ENCODE data around the gene UBTF.
A peak's percentile ranks its signal among the peaks of the same experiment; 100 is the strongest.
"Not testable (repeated sequence)": the region's sequence is repeated elsewhere in the genome, so short reads cannot be mapped to it uniquely, and the experiment has no call there.

The UBTF gene

GRCh38 chr17:44241106-44241624 is 21.7 kb upstream of the UBTF start:
- DNase-seq = no peak

- DNase-seq = not testable (repeated sequence)
Observed at GRCh38 chr17:44237886-44238285, 18.4 kb upstream of the UBTF start.

- no peak for DNase-seq
Observed at GRCh38 chr17:44236444-44236991, 17.0 kb upstream of the UBTF start.

GRCh38 chr17:44235583-44235936 is 16.1 kb upstream of the UBTF start:
- DNase-seq = peak; percentile 31

- DNase-seq = no peak
Observed at GRCh38 chr17:44233582-44233981, 14.1 kb upstream of the UBTF start.

- DNase-seq = no peak
Observed at GRCh38 chr17:44232061-44232460, 12.6 kb upstream of the UBTF start.

GRCh38 chr17:44230140-44230539 is 10.7 kb upstream of the UBTF start:
- DNase-seq = no peak

- DNase-seq = no peak
Observed at GRCh38 chr17:44229090-44229489, 9.6 kb upstream of the UBTF start.

GRCh38 chr17:44223541-44224071 is 4.1 kb upstream of the UBTF start:
- peak; percentile 62 for DNase-seq

GRCh38 chr17:44222112-44222869 is 2.8 kb upstream of the UBTF start:
- peak; percentile 79 for DNase-seq

GRCh38 chr17:44221862-44222111 is 2.3 kb upstream of the UBTF start:
- no peak for DNase-seq

- peak; percentile 80 for DNase-seq
Observed at GRCh38 chr17:44221084-44221861, 1.8 kb upstream of the UBTF start.

GRCh38 chr17:44220213-44221083 is 973 bp upstream of the UBTF start:
- peak; percentile 49 for DNase-seq

- DNase-seq = peak; percentile 77
Observed at GRCh38 chr17:44219108-44219615, 313 bp downstream of the UBTF start.

GRCh38 chr17:44218344-44219107 is 949 bp downstream of the UBTF start:
- DNase-seq = peak; percentile 95

GRCh38 chr17:44217738-44218343 is 1.6 kb downstream of the UBTF start:
- DNase-seq = no peak

- DNase-seq = no peak
Observed at GRCh38 chr17:44216694-44217093, 2.8 kb downstream of the UBTF start.

- no peak for DNase-seq
Observed at GRCh38 chr17:44216173-44216572, 3.3 kb downstream of the UBTF start.

GRCh38 chr17:44214896-44215295 is 4.6 kb downstream of the UBTF start:
- no peak for DNase-seq

GRCh38 chr17:44214230-44214494 is 5.3 kb downstream of the UBTF start:
- no peak for DNase-seq

- no peak for DNase-seq
Observed at GRCh38 chr17:44213403-44214229, 5.9 kb downstream of the UBTF start.

Measured in fibroblast of skin of right quadriceps (primary cell).